Measurements from ENCODE around the gene FAM110A.
A peak's percentile ranks its signal among the peaks of the same experiment; 100 is the strongest.
"Not testable (repeated sequence)": the region's sequence is repeated elsewhere in the genome, so short reads cannot be mapped to it uniquely, and the experiment has no call there.

The FAM110A gene

GRCh38 chr20:877814-878213 is 44.3 kb downstream of the FAM110A start:
- no peak for DNase-seq

- peak; percentile 59 for DNase-seq
Measured at GRCh38 chr20:878511-879307, 45.2 kb downstream of the FAM110A start.

DNA sequence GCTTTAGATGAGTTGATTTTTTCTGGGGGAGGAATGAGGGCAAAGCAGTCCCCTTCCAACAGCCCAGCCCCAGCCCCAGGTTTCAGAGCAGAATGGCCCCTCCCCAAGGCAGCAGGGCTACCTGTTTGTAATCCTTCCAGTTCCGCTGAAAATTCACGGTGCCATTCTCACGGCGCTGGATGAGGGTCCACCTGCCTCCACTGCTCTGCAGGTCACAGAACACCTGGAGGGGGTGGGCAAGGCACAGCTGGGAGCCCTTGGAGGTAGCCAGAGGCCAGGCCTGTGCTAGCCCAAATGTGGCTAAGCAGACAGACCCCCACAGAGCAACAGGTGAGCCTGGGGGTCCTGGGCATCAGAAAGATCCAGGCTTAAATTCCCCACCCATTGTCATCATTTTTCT is 46.1 kb downstream of the FAM110A start:
- no peak for DNase-seq

- DNase-seq = no peak
Measured at GRCh38 chr20:881051-881782, 47.7 kb downstream of the FAM110A start.

DNA sequence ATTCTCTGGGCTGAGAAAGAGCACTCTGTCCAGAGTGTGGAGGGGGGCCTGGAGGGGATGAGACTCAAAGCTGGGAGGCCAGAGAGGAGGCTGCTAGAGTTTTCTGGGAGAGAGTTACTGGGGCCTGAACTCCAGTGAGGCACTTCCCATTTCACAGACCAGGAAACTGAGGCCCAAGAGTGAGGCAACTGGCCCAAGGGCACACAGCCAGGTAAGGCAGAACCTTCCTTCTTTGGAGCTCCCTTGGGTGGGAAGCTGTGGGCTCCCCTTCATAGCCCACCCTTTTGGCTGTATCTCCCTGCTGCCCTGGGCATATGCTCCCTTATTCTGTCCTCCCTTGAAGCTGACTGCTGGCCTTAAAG is 48.2 kb downstream of the FAM110A start:
- DNase-seq = no peak

- DNase-seq = peak; percentile 57
Measured at GRCh38 chr20:884983-885952, 51.8 kb downstream of the FAM110A start.

- no peak for DNase-seq
Measured at GRCh38 chr20:887137-887536, 53.6 kb downstream of the FAM110A start.

DNA sequence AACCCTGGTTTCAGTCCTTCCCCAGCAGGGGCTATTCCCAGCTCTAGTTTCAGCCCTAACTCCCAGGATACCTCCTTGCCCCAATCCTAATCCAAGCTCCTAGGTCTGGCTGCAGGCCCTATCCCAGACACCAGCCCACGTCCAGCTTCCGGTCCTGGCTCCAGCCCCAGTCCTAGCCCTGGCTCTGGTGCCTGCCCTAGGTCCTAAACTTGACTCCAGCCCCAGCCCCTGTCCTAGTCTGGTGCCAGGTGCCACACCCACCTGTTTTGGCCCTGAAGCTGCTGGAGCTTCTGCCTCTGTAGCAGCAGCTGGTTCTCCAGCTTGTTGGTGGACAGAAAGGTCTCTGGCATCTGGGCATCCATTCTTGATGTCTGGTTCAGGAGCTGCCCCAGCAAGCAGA is 54.5 kb downstream of the FAM110A start:
- no peak for DNase-seq

DNA sequence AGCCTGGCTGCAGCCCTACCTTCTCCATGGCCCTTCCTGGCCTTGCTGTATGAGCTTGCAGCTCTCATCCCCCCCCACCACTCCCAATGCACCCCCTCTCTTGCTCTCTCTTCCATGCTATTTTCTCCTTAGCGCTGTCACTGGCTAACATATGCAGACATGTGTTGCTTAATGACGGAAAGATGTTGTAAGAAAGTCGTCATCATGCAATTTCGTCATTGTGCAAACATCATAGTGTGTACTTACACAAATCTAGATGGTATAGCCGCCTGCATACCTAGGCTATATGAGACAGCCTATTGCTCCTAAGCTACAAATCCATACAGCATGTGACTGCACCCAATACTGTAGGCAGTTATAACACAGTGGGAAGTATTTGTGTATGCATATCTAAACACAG is 55.6 kb downstream of the FAM110A start:
- DNase-seq = no peak

GRCh38 chr20:889932-890463 is 56.5 kb downstream of the FAM110A start:
- DNase-seq = no peak

DNA sequence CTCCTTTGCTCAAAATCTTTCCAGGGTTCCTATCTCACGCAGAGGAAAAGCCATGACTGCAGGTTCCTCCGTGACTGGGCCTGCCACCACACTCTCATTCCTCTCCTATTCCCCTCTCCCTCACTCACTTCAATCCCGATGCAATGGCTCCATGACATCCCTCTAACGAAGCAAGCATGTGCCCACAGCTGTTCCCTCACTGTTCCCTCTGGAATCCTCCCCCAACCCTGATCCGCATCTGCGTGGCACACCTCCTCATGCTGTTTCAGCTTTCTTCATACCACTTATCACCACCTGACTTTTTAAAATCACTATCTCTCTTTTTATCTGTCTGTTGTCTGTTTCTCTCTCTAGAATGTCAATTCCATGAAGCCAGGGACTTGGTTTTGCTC is 57.1 kb downstream of the FAM110A start:
- no peak for DNase-seq

- DNase-seq = no peak
Measured at GRCh38 chr20:891058-891705, 57.7 kb downstream of the FAM110A start.

DNA sequence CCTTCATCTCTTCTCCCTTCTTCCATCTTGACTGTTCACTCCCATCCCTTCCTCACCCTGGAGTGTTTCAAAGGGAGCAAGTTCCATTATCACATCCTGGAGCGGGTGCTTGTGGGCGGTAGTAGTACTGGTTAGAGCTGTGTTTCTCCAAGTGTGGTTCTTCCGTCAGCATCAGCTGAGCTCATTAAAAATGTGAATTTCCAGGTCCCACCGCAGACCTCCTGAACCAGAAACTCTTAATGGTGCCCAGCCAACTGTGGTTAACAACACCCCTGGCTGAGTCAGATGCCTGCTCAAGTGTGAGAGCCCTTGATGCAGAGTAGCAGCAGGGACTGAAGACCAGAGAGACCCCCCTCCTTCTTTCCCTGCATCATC is 58.2 kb downstream of the FAM110A start:
- DNase-seq = no peak

DNA sequence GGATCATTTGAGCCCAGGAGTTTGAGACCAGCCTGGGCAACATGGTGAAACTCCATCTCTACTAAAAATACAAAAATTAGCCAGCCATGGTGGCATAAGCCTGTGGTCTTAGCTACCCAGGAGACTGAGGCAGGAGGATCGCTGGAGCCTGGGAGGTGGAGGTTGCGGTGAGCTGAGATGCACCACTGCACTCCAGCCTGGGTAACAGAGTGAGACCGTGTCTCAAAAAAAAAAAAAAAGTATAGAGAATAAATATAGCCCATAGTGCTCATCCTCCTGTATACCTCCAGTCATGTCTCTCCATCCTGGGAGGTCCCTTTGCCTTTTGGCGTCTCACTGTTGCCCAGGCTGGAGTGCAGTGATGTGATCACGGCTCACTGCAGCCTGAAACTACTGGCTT is 58.9 kb downstream of the FAM110A start:
- not testable (repeated sequence) for DNase-seq
